Measurements from ENCODE around the gene COL19A1.
A peak's percentile ranks its signal among the peaks of the same experiment; 100 is the strongest.
"Not testable (repeated sequence)": the region's sequence is repeated elsewhere in the genome, so short reads cannot be mapped to it uniquely, and the experiment has no call there.

COL19A1 gene

GRCh38 chr6:69866351-69866769, at the start of gene COL19A1:
Gene COL19A1, plus strand, starts transcription at chr6:69866556. Its CDS starts 13,012 bp downstream, at chr6:69879568.
- no peak for DNase-seq
- in situ Hi-C loops (cut with MboI; ENCODE audit: low pct_unique_long_range_greater_than_20kb, low sequenced_read_pairs), result no loop called here

- DNase-seq, result peak; percentile 21
- in situ Hi-C loops (cut with MboI; ENCODE audit: low pct_unique_long_range_greater_than_20kb, low sequenced_read_pairs), result no loop called here
These were observed 49.8 kb upstream of the COL19A1 start for GRCh38 chr6:69816569-69816968.

GRCh38 chr6:69817358-69817757, 49.0 kb upstream of the COL19A1 start:
- in situ Hi-C loops (cut with MboI; ENCODE audit: low pct_unique_long_range_greater_than_20kb, low sequenced_read_pairs), result no loop called here

GRCh38 chr6:69818223-69818930, 48.0 kb upstream of the COL19A1 start:
- no peak for DNase-seq
- in situ Hi-C loops (cut with MboI; ENCODE audit: low pct_unique_long_range_greater_than_20kb, low sequenced_read_pairs), result no loop called here

More at GRCh38 chr6:69817358-69817757, 49.0 kb upstream of the COL19A1 start:
- no peak for DNase-seq

GRCh38 chr6:69819138-69819537, 47.2 kb upstream of the COL19A1 start:
- in situ Hi-C loops (cut with MboI; ENCODE audit: low pct_unique_long_range_greater_than_20kb, low sequenced_read_pairs), result no loop called here
- DNase-seq, result no peak

- in situ Hi-C loops (cut with MboI; ENCODE audit: low pct_unique_long_range_greater_than_20kb, low sequenced_read_pairs), result no loop called here
- DNase-seq, result no peak
These were observed 46.3 kb upstream of the COL19A1 start for GRCh38 chr6:69820018-69820417.

GRCh38 chr6:69820438-69820837, 45.9 kb upstream of the COL19A1 start:
- in situ Hi-C loops (cut with MboI; ENCODE audit: low pct_unique_long_range_greater_than_20kb, low sequenced_read_pairs), result no loop called here
- DNase-seq, result no peak

GRCh38 chr6:69824355-69824754, 42.0 kb upstream of the COL19A1 start:
- DNase-seq; in situ Hi-C loops (cut with MboI; ENCODE audit: low pct_unique_long_range_greater_than_20kb, low sequenced_read_pairs): not testable (repeated sequence)

- DNase-seq, result no peak
- in situ Hi-C loops (cut with MboI; ENCODE audit: low pct_unique_long_range_greater_than_20kb, low sequenced_read_pairs), result no loop called here
These were observed 40.5 kb upstream of the COL19A1 start for GRCh38 chr6:69825904-69826303.

GRCh38 chr6:69827276-69827893, 39.0 kb upstream of the COL19A1 start:
- in situ Hi-C loops (cut with MboI; ENCODE audit: low pct_unique_long_range_greater_than_20kb, low sequenced_read_pairs), result no loop called here
- no peak for DNase-seq

- no peak for DNase-seq
- in situ Hi-C loops (cut with MboI; ENCODE audit: low pct_unique_long_range_greater_than_20kb, low sequenced_read_pairs), result no loop called here
These were observed 33.8 kb upstream of the COL19A1 start for GRCh38 chr6:69832558-69832957.

GRCh38 chr6:69835414-69836179, 30.8 kb upstream of the COL19A1 start:
- in situ Hi-C loops (cut with MboI; ENCODE audit: low pct_unique_long_range_greater_than_20kb, low sequenced_read_pairs), result no loop called here
- peak; percentile 43 for DNase-seq

GRCh38 chr6:69841862-69842261, 24.5 kb upstream of the COL19A1 start:
- in situ Hi-C loops (cut with MboI; ENCODE audit: low pct_unique_long_range_greater_than_20kb, low sequenced_read_pairs), result no loop called here
- DNase-seq, result no peak

- no peak for DNase-seq
- in situ Hi-C loops (cut with MboI; ENCODE audit: low pct_unique_long_range_greater_than_20kb, low sequenced_read_pairs), result no loop called here
These were observed 23.2 kb upstream of the COL19A1 start for GRCh38 chr6:69843189-69843588.

GRCh38 chr6:69846312-69846711, 20.0 kb upstream of the COL19A1 start:
- in situ Hi-C loops (cut with MboI; ENCODE audit: low pct_unique_long_range_greater_than_20kb, low sequenced_read_pairs), result no loop called here
- DNase-seq, result no peak

GRCh38 chr6:69846770-69847491, 19.4 kb upstream of the COL19A1 start:
- in situ Hi-C loops (cut with MboI; ENCODE audit: low pct_unique_long_range_greater_than_20kb, low sequenced_read_pairs), result no loop called here

GRCh38 chr6:69847492-69847788, 18.9 kb upstream of the COL19A1 start:
- in situ Hi-C loops (cut with MboI; ENCODE audit: low pct_unique_long_range_greater_than_20kb, low sequenced_read_pairs), result no loop called here

More at GRCh38 chr6:69846770-69847491, 19.4 kb upstream of the COL19A1 start:
- no peak for DNase-seq

GRCh38 chr6:69848552-69848951, 17.8 kb upstream of the COL19A1 start:
- in situ Hi-C loops (cut with MboI; ENCODE audit: low pct_unique_long_range_greater_than_20kb, low sequenced_read_pairs), result no loop called here
- no peak for DNase-seq

More at GRCh38 chr6:69847492-69847788, 18.9 kb upstream of the COL19A1 start:
- DNase-seq, result no peak

GRCh38 chr6:69852706-69853105, 13.7 kb upstream of the COL19A1 start:
- in situ Hi-C loops (cut with MboI; ENCODE audit: low pct_unique_long_range_greater_than_20kb, low sequenced_read_pairs), result no loop called here
- DNase-seq, result no peak

GRCh38 chr6:69861986-69862385, 4.4 kb upstream of the COL19A1 start:
- in situ Hi-C loops (cut with MboI; ENCODE audit: low pct_unique_long_range_greater_than_20kb, low sequenced_read_pairs), result no loop called here
- DNase-seq, result no peak

Measured in KBM-7 (cell line).